ENCODE data around the gene MEOX1.

Gene MEOX1

GRCh38 chr17:43634591-43635125 is 27.1 kb downstream of the MEOX1 start:
- Histone ChIP-seq H3K9me3 (no peaks in the 10 kb centered on the region), H3K4me3 (ENCODE audit: low read depth, low read length) (no peak overlapping the region), H3K4me1 (no peaks in the 10 kb centered on the region), H3K36me3 (no peaks in the 10 kb centered on the region), H3K27me3 (no peaks in the 10 kb centered on the region)
- TF ChIP-seq CTCF (IDR thresholded peaks at IDR 0.05; ENCODE audit: low read depth, low read length): no peak
- no peak for DNase-seq

GRCh38 chr17:43632221-43632620 is 29.5 kb downstream of the MEOX1 start:
- Histone ChIP-seq H3K27me3 (no peaks in the 10 kb centered on the region), H3K4me1 (no peaks in the 10 kb centered on the region), H3K36me3 (no peaks in the 10 kb centered on the region), H3K9me3 (no peaks in the 10 kb centered on the region), H3K4me3 (ENCODE audit: low read depth, low read length) (no peak overlapping the region)
- TF ChIP-seq CTCF (IDR thresholded peaks at IDR 0.05; ENCODE audit: low read depth, low read length): no peak
- DNase-seq: no peak

GRCh38 chr17:43631429-43631828 is 30.3 kb downstream of the MEOX1 start:
- TF ChIP-seq CTCF (IDR thresholded peaks at IDR 0.05; ENCODE audit: low read depth, low read length): no peak
- no peaks in the 10 kb centered on the region for H3K4me1 ChIP-seq
- H3K9me3 ChIP-seq: no peaks in the 10 kb centered on the region
- no peak overlapping the region for H3K4me3 ChIP-seq (ENCODE audit: low read depth, low read length)
- H3K27me3 ChIP-seq: no peaks in the 10 kb centered on the region
- no peak for DNase-seq
- H3K36me3 ChIP-seq: no peaks in the 10 kb centered on the region

- Histone ChIP-seq H3K36me3 (no peaks in the 10 kb centered on the region), H3K4me3 (ENCODE audit: low read depth, low read length) (no peak overlapping the region), H3K4me1 (no peaks in the 10 kb centered on the region), H3K9me3 (no peaks in the 10 kb centered on the region), H3K27me3 (no peaks in the 10 kb centered on the region)
- TF ChIP-seq CTCF (IDR thresholded peaks at IDR 0.05; ENCODE audit: low read depth, low read length): no peak
- no peak for DNase-seq
Observed at GRCh38 chr17:43628089-43628650, 33.6 kb downstream of the MEOX1 start.

GRCh38 chr17:43627653-43628052 is 34.1 kb downstream of the MEOX1 start:
- H3K27me3 ChIP-seq: no peaks in the 10 kb centered on the region
- no peak overlapping the region for H3K4me3 ChIP-seq (ENCODE audit: low read depth, low read length)
- H3K9me3 ChIP-seq: no peaks in the 10 kb centered on the region
- no peaks in the 10 kb centered on the region for H3K36me3 ChIP-seq
- TF ChIP-seq CTCF (IDR thresholded peaks at IDR 0.05; ENCODE audit: low read depth, low read length): no peak
- no peak for DNase-seq
- H3K4me1 ChIP-seq: no peaks in the 10 kb centered on the region

GRCh38 chr17:43626023-43626422 is 35.7 kb downstream of the MEOX1 start:
- Histone ChIP-seq H3K4me3 (ENCODE audit: low read depth, low read length) (no peak overlapping the region), H3K9me3 (no peaks in the 10 kb centered on the region), H3K27me3 (no peaks in the 10 kb centered on the region), H3K36me3 (no peaks in the 10 kb centered on the region), H3K4me1 (no peaks in the 10 kb centered on the region; the same call in 1 of the 2 replicates)
- no peak for DNase-seq
- TF ChIP-seq CTCF (IDR thresholded peaks at IDR 0.05; ENCODE audit: low read depth, low read length): no peak

Data from BE2C (cell line).